H1 (cell line): Measurements from ENCODE around the gene TRIP11.

ENCODE experiments used
- CBX8 ChIP-seq: fragments of 300-800, 300-1000 bp; sonication (generic); IDR thresholded peaks from 2 replicates; pipeline ENCODE4 v1.7.1; 2016; ENCODE audit warnings: low read depth, low read length, borderline replicate concordance
- EGR1 ChIP-seq: IDR thresholded peaks from 2 replicates; pipeline ENCODE4 v1.6.1; 2011; ENCODE audit warnings: low read depth, low read length, borderline replicate concordance
- JUN ChIP-seq: IDR thresholded peaks from 2 replicates; pipeline ENCODE4 v1.6.1; 2011; ENCODE audit warnings: low read depth, mild to moderate bottlenecking, improper control_type of control experiment, low read length
- POLR2A ChIP-seq, 2 experiments: IDR thresholded peaks; 1 replicate in 1 of 2; 2 replicates in 1 of 2; pipeline ENCODE4 v1.6.1; 2011; ENCODE audit warnings: low read depth in 2 of 2, low read length in 2 of 2, mild to moderate bottlenecking in 2 of 2; ENCODE audit errors: control extremely low read depth in 1 of 2
- POLR2AphosphoS5 ChIP-seq: IDR thresholded peaks from 2 replicates; pipeline ENCODE4 v1.6.1; 2011; ENCODE audit warnings: low read depth, low read length
- RAD21 ChIP-seq, 2 experiments: IDR thresholded peaks in 1 of 2; conservative IDR thresholded peaks in 1 of 2; 2 replicates each; pipeline ENCODE4 v1.6.1; 2011; ENCODE audit warnings: low read depth in 2 of 2, low read length in 2 of 2, improper control_type of control experiment in 1 of 2, inconsistent platforms in 1 of 2, mild to moderate bottlenecking in 1 of 2, moderate library complexity in 1 of 2
- RFX5 ChIP-seq: IDR thresholded peaks from 2 replicates; pipeline ENCODE4 v1.6.1; 2011; ENCODE audit warnings: low read depth, low read length, improper control_type of control experiment, borderline replicate concordance
- SIRT6 ChIP-seq: IDR thresholded peaks from one replicate; pipeline ENCODE4 v1.7.1; 2012; ENCODE audit warnings: low read length, inconsistent platforms
- SIX5 ChIP-seq: IDR thresholded peaks from 2 replicates; pipeline ENCODE4 v1.6.1; 2011; ENCODE audit warnings: mild to moderate bottlenecking, low read depth, low read length
- SUZ12 ChIP-seq: fragments of 200-600 bp; sonication (generic); IDR thresholded peaks from 2 replicates; pipeline ENCODE4 v1.6.1; 2012; ENCODE audit warnings: mild to moderate bottlenecking, inconsistent platforms, low read length, moderate library complexity, mixed read lengths
- TF ChIP-seq, protein P1 (sequence below): IDR thresholded peaks from 2 replicates; pipeline ENCODE4 v1.6.1; 2012; ENCODE audit warnings: inconsistent platforms
- TF ChIP-seq, protein P2 (sequence below), 3 experiments: IDR thresholded peaks; 1 replicate in 2 of 3; 2 replicates in 1 of 3; pipeline versions ENCODE4 v1.5.1 to v1.6.1; 2011; ENCODE audit warnings: low read length in 3 of 3, mild to moderate bottlenecking in 3 of 3, inconsistent platforms in 2 of 3, low read depth in 1 of 3, moderate library complexity in 1 of 3; ENCODE audit not compliant: insufficient read depth in 1 of 3; ENCODE audit errors: control extremely low read depth in 1 of 3

DNA sequence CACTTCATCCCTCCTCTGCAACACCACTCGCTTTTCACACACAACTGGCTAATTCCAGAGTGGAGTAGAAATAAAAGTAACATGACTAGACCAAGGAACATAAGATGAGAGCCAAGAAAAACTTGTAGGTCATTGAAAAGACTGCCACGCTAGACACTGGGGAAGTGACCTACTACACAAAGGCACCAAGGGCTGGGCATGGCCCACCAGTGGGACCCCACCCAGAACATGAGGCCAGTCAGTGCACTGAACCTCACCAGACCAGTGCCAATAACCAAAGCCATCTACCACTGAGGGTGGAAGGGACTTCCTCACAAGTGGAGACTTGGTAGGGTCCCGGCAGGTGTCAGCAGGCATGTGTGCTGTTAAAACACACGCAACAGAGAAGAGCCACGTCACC is 112.1 kb downstream of the TRIP11 start:
- TF ChIP-seq EGR1, result no peak
- TF ChIP-seq RAD21 (IDR thresholded peaks at IDR 0.05 in 1 of 2, conservative IDR thresholded peaks at IDR 0.05 in 1 of 2; ENCODE audit: low read depth in 2 of 2, low read length in 2 of 2), result no peak
- TF ChIP-seq POLR2A (IDR thresholded peaks at IDR 0.05; ENCODE audit: control extremely low read depth in 1 of 2, low read depth in 2 of 2, low read length in 2 of 2), result no peak
- TF ChIP-seq, protein P1, sequence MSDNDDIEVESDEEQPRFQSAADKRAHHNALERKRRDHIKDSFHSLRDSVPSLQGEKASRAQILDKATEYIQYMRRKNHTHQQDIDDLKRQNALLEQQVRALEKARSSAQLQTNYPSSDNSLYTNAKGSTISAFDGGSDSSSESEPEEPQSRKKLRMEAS, result no peak
- TF ChIP-seq, protein P2, sequence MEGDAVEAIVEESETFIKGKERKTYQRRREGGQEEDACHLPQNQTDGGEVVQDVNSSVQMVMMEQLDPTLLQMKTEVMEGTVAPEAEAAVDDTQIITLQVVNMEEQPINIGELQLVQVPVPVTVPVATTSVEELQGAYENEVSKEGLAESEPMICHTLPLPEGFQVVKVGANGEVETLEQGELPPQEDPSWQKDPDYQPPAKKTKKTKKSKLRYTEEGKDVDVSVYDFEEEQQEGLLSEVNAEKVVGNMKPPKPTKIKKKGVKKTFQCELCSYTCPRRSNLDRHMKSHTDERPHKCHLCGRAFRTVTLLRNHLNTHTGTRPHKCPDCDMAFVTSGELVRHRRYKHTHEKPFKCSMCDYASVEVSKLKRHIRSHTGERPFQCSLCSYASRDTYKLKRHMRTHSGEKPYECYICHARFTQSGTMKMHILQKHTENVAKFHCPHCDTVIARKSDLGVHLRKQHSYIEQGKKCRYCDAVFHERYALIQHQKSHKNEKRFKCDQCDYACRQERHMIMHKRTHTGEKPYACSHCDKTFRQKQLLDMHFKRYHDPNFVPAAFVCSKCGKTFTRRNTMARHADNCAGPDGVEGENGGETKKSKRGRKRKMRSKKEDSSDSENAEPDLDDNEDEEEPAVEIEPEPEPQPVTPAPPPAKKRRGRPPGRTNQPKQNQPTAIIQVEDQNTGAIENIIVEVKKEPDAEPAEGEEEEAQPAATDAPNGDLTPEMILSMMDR (IDR thresholded peaks at IDR 0.05; ENCODE audit: control extremely low read depth in 1 of 3, insufficient read depth in 1 of 3, low read depth in 1 of 3, low read length in 3 of 3), result no peak
- no peak for TF ChIP-seq RFX5
- TF ChIP-seq POLR2AphosphoS5, result no peak
- no peak for TF ChIP-seq JUN
- TF ChIP-seq SUZ12, result no peak
- no peak for TF ChIP-seq SIRT6
- no peak for TF ChIP-seq CBX8
- TF ChIP-seq SIX5, result no peak
